HG03135 (cell line): ENCODE measurements around the gene PXDC1.

Source experiments
- ATAC-seq: cut with Tn5 transposase; IDR thresholded peaks from one replicate; pipeline ENCODE4 v1.9.1; 2021; ENCODE audit warnings: mild to moderate bottlenecking, moderate library complexity; ENCODE audit not compliant: unreplicated experiment

The PXDC1 gene

GRCh38 chr6:3751077-3751729 lies at the start of gene PXDC1:
TSS of gene PXDC1 (minus strand) at chr6:3751713. CDS start at chr6:3751531, 182 bp downstream.
- peak; percentile 29 for ATAC-seq

- no peak for ATAC-seq
Measured at GRCh38 chr6:3800850-3801591, 49.5 kb upstream of the PXDC1 start.

GRCh38 chr6:3799719-3800118 lies 48.2 kb upstream of the PXDC1 start:
- no peak for ATAC-seq

GRCh38 chr6:3798055-3798919 lies 46.8 kb upstream of the PXDC1 start:
- no peak for ATAC-seq

GRCh38 chr6:3797231-3798054 lies 45.9 kb upstream of the PXDC1 start:
- ATAC-seq = no peak

- ATAC-seq = no peak
Measured at GRCh38 chr6:3796719-3797041, 45.2 kb upstream of the PXDC1 start.

- ATAC-seq = no peak
Measured at GRCh38 chr6:3795836-3796718, 44.6 kb upstream of the PXDC1 start.

- no peak for ATAC-seq
Measured at GRCh38 chr6:3794092-3794491, 42.6 kb upstream of the PXDC1 start.

GRCh38 chr6:3793545-3793944 lies 42.0 kb upstream of the PXDC1 start:
- ATAC-seq = no peak

- ATAC-seq = no peak
Measured at GRCh38 chr6:3791526-3792203, 40.2 kb upstream of the PXDC1 start.

GRCh38 chr6:3789896-3790558 lies 38.5 kb upstream of the PXDC1 start:
- ATAC-seq = no peak

GRCh38 chr6:3789018-3789895 lies 37.7 kb upstream of the PXDC1 start:
- ATAC-seq = no peak

GRCh38 chr6:3788408-3789017 lies 37.0 kb upstream of the PXDC1 start:
- ATAC-seq = no peak

GRCh38 chr6:3786141-3786540 lies 34.6 kb upstream of the PXDC1 start:
- ATAC-seq = no peak

- ATAC-seq = no peak
Measured at GRCh38 chr6:3785745-3786098, 34.2 kb upstream of the PXDC1 start.

GRCh38 chr6:3784885-3785744 lies 33.6 kb upstream of the PXDC1 start:
- ATAC-seq = no peak

- no peak for ATAC-seq
Measured at GRCh38 chr6:3784423-3784822, 32.9 kb upstream of the PXDC1 start.
